HG02943 (cell line): ENCODE data around the gene RASGRP4.

ENCODE experiments used
- ATAC-seq: cut with Tn5 transposase; IDR thresholded peaks from one replicate; pipeline ENCODE4 v1.9.1; 2021; ENCODE audit warnings: mild to moderate bottlenecking, low read depth, moderate library complexity; ENCODE audit not compliant: unreplicated experiment

The RASGRP4 gene

DNA sequence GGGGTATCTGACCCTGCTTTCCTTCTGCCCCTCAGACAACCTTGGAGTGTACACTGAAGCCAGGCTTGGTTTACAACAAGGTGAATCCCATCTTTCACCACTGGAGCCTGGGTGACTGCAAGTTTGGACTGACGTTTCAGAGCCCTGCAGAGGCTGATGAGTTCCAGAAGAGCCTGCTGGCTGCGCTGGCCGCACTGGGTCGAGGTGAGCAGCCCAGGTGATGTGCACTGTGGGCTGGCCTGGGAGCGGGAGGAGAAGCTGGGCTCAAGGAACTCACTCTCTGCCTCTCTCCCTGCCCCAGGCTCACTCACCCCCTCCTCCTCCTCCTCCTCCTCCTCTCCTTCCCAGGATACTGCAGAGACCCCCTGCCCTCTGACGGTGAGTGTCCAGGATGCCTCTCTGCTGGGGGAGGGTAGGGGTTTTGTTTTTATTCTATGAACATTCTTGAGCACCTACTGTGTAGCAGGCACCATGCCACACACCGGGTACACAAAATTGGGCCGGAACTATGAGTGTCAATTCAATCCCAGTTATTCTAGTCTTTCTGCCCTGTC is 34.0 kb downstream of the RASGRP4 start:
- no peak for ATAC-seq

DNA sequence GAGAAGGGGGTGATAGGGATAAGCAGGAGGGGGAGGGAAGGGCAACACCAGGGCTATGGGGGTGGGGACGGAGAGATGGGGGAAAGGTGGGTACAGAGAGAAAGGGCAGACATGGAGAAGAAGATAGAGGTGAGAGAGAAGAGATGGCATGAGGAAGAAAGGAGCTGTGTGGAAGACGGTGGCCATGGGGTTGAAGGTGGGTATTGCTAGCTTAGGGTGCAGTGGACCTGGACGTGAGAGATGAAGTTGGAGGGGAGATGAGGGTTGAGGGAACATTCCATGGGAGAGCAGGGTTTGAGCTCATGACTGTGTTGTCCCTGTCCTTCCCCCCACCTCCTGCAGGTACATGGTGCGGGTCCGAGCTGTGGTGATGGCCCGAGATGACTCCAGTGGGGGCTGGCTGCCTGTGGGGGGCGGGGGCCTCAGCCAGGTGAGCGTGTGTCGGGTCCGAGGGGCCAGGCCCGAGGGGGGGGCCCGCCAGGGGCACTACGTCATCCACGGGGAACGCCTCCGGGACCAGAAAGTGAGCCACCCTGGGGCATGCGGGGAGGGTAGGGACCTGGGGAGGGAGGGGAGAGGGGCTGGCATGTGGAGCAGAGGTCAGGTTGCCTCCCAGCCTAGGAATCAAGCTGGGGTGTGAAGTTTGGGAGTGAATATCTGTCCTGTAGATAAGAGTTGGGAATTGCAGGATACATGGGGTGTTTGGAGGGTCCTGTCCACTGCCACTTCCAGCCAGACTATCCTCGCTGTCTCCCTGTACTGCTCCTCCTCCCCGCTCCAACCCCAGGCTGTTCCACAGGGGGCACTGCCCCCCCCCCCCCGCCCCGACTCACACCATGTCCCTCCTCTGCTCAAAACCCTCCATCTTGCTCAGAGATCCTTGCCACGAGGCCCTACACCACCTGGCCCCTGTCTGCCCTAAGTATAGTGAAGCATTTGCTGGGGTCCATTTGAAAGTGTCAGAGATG is 35.8 kb downstream of the RASGRP4 start:
- no peak for ATAC-seq

DNA sequence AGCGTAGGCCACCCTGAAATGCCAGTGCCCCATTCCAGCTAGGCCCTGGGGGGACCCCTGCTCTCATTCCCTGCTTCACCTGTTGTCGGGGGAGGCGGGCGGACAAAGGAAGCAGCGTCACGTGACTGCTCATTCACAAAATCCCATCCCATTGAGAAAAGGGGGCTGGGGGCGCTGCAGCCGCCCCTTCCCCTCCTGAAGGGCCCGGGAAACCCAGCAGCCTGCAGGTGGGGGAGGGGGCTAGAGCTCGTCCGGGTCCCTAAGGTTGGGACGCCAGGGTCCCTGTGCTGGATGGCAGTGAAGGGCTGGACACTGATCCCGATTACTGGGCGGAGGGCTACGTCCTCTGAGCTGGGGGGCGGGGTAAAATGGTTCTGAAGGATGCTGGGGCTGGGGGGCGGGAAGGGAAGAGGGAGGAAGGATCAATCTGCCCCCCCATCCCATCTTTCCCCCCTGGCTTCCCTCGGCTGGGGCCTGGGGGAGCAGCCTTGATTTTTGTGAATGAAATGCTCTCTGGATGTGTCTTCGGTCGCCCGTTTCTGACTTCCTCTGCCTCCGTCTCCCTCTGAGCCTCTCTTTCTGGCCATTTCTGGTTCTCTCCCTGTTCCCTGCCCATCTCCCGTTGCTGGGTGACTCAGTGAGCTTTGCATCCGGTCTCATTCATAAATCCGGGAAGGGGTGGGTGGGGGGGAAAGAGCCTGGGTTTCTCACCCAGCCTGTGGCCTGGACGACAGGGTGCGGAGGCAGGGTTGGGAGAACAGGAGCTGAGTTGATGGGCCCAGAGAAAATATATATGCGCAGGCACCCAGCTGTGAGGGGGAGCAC is 36.7 kb downstream of the RASGRP4 start:
- no peak for ATAC-seq

DNA sequence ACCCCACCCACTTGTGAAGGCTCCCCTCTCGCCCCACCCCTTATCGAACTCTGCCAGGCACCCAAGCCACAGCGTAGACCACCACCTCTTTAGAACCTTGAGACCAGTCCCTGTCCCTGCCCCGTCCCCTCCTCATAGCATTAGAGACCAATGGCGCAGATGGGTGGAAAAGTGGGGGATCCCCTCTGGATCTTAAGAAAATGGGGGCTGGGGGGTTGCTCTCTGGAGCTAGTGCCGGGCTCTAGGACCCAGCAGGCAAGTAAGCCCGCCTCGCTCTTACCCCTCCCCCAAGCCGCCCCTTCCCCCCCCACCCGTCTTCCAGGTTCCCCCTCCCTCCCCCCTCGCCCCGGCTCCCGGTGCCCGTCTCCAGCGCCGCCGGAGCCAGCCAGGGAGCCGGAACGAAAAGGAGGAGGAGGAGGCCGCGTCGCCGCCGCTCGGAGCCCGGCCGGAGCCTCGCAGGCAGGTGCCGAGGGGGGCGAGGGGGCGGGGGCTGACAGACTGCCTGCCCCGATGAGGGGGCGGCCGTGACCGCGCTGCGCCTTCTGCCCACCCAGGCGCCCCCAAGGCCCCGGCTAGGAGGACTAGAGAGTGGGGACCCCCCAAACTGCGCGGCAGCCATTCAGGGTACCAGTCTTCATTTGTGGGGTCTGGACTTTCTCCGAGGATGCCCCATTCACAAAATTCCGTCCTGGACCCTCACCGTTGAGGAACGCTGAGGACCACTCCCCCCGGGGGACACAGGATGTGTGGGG is 37.5 kb downstream of the RASGRP4 start, which contains the start of gene SPRED3:
TSS of gene SPRED3 (plus strand) at position 349 of the 752 bp plus-strand sequence. CDS start 1,606 bp downstream, outside the sequence.
- no peak for ATAC-seq

DNA sequence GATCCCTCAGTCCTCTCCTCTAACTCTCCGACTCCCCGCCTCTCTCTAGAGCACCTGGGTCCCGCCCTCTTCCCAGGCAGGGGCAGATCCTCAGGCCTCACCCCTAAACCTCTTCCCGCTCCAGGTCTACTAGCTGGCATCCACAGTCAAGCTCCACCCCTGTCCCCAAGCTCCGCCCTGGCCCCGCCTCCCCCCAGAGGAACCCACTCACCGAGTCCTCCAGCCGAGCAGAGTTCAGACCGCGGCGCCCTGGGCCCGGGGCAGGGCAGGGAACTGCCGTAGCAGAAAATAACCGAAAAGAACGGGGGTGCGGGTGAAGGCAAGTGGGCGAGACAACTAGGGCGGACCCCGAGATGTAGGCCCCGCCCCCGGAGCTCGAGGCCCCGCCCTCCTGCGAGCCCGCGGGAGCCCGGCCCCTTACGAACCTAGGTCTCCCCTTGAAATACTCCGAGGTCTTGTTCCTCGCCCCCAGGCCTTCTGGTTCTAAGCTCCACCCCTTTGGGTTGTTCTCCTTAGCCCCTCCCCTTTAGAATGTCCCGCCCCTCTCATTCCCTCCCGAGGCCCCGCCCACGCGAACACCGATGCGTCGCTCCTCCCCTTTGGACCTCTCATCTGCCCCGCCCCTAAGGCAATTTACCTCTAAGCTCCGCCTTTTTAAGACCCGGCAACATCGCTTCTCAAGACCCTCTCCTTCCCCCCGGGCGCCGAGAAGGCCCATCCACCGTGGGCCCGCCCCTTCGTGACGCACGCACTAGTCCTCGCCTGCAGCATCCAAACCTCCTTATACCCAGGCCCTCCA is 38.3 kb downstream of the RASGRP4 start, which contains the start of gene GGN:
TSS of gene GGN (minus strand) at position 485 of the 799 bp plus-strand sequence. CDS start 773 bp downstream, outside the sequence.
- no peak for ATAC-seq

DNA sequence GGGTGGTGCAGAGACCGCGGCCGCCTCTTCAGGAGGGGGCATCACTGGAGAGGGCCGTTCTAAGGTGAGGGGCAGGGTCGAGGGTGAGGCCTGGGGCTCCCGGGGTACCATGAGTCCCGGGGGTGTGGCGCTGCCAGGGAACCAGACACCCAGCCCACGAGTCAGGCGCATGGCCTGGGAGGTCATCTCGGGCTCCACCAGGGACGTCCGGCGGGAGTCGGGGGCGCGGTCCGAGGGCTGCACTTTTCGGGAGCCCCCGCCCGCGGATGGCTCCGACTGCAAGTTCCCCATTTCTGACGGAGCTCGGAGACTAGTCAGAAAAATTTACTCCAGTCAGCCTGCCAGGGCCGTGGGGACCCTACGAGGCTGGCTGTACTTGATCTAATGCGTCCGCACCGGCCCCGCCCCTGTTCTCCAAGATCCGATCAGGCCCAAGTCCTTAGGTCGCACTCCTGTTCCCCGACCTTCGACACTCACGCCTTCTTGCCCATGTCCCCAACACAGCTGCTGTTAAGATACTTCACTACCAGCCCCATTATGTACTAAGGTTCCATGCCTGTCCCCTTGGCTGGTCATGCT is 39.0 kb downstream of the RASGRP4 start:
- no peak for ATAC-seq

DNA sequence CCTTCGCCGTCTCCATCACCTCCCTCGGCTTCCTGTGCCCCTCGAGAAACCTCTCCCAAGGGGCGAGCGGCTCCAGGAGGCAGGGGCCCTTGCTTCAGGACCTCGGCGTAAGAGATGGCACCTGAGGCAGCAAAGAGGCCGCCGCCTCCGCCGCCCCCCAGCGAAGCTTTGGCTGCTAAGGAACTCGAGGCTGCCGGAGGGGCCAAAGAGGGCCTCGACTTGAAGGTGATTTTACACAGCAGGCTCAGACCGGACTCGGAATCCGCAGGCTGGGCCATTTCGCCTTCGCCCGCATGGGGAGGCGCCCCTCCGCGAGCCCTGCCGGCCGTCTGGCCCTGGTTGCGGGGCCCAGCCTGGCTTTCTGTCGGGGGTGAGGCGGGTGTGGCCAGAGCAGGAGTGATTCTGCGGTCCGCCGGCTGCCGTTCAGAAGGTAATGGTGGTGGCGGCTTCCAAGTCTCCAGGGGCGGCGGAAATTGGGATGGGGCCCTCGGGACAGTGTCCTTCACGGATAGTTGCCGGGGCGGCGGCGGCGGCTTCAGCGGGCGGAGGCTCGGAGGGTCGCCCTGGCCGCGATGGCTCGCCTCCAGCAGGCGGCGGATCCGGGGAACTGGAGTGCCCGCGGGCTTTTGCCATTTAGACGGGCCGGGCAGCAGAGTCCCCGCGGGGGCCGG is 39.6 kb downstream of the RASGRP4 start:
- no peak for ATAC-seq

DNA sequence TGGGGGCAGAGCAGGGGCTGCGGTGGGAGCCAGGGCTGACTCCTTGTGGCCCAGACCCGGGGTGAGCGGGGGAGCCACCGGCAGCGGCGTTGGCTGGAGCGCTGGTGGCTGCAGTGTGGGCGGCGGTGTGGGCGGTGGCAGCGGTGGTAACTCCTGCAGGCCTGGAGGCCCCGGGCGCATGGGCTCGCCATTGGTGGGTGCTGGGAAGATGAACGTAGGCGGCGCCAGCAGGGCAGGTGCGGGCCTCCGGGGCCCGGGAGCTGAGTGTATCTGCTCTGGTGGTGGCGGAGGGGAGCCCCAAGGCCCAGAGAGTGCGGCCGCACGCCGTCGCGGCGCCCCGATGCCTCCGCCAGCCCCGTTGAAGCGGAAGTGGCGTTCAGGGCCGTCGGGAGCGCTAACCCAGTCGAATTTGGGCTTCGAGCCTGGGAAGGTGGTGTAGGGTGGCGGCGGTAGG is 40.2 kb downstream of the RASGRP4 start:
- ATAC-seq = no peak

DNA sequence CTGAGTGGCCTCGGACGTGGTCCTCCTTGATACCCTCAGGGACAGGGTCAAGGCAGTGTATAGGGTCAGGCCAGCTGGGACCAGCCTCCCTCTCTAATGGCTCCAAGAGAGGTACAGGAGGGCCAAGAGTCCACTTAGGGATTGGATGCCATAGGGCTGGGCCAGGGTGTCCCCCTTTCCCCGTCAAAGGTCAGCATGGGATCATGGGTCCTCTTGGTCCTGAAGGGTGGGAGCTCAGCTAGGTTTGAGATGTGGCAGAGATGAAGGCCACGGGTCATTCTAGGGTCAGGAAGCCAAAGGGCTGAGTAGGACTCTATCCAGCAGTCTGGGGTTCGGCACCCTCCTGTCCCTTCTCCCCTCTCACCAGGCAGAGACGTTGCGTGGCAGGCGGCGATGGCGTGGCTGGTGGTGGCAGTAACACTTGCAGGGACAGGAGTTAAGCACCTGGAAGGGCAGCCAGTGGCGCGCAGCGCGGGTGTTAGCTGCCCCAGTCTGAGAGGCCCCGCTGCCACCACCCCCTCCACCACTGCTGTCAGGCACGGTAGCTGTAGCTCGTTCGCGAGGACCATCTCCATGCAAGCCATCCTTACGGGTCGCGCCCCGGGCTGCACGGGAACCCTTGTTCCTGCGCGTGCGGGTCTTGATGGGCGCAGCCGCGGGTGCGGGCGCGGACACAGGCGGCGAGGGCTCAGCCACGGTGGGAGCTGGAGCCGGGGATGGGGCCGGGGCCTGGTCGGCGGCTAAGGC is 40.8 kb downstream of the RASGRP4 start:
- ATAC-seq = no peak

DNA sequence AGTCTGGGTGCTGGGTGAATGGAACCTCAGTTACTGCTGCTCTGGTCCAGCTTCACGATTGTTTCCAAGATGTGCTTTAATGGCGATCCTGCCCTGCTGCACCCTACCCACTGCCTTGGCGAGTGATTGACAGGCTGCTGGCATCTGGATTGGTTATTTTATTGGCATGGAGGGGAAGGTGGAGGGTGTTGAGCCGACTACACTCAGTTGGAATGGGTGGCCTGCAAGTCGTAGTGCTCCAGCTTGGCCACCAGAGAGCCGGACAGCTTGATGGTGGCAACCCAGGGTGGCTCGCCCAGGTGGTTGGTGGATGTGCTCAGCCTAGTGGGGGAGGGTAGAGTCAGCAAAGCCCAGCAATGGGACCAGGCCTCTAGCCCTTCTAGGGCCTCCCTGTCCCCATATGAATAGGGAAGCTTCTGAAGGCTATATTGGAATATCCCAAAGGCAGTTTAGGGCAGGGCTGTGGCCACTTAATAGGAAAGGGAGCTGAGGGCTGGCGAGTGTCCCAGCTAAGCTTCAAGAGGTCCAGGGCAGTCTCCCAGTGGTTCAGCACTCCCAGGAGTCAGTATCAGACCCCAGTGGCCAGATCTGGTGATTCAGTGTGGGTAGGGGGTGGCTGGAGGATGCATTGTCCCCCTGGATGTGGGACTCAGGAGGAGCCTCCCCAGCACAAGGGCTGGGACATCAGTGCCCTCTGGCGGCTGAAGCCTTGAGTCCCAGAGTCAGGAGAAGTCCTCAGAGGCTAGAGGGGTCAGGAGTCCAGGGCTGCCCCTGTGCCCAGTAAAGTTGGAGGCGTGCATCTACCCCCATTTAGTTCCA is 41.6 kb downstream of the RASGRP4 start:
- ATAC-seq = no peak

DNA sequence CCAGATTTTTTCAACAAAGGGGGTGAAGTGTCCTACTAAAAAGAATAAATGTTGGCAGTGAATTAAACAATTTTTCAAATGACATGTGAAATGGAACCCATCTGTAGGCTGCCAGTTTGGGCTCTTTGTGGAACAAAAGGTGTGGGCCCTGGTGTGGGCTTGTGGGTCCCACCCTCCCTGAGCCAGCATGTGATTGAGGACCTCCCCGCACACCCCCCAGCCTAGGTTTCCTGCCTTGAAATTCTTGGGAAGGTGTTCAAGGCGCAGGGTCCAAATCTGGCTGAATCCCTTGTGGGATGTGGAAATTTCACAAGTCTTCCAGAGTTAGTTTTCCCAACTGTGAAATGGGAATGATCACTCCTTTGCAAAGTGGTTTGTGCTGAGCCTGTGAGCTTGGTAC is 42.3 kb downstream of the RASGRP4 start:
- ATAC-seq = no peak

DNA sequence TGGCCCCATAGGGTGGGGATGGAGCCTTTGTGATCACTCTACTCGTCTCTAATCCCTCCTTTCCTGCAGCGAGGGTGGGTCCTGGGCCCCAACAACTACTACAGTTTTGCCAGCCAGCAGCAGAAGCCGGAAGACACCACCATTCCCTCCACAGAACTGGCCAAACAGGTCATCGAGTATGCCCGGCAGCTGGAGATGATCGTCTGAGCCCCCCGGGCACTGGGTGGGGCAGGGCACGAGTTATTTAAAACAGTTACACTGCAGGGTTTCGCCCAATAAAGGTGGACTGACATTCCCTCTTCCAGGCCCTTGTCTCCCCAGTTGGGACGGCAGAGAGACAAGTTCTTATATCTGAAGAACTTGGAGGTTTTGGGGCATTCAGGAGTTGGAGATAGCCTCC is 42.8 kb downstream of the RASGRP4 start:
- no peak for ATAC-seq

DNA sequence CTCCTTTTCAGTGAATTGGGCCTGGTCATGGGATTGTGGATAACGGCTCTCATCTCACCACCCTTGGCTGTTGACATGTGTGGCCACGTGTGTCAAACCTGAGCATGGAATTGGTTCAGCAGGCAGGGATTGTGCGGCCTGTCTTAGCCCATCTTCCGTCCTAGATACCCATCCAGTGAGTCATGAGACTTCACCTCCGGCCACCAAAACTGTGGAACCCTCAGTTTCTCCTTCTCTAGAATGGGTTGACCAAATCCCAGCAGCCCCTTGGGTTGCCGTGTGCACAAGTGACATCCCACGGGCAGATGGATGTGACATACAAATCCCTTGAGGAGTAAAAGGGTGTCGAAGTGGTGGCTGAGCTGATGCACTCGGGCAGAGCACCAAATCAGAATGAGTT is 44.9 kb downstream of the RASGRP4 start:
- no peak for ATAC-seq

DNA sequence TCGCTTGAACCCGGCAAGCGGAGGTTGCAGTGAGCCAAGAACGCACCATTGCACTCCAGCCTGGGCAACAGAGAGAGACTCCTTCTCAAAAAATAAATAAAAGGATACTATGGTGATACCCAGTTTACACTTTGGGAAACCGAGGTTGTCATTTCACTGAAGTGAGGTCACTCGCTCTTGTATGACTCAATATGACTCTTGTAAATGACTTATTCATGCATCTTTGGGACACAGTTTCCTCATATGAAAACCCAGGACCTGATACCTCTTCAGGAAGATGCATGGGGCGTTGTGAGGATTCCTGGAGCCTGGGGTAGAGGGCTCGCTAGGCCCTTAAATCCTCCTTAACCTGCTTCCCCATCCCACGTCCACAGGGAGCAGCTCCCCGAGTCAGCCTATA is 47.2 kb downstream of the RASGRP4 start:
- ATAC-seq = no peak

DNA sequence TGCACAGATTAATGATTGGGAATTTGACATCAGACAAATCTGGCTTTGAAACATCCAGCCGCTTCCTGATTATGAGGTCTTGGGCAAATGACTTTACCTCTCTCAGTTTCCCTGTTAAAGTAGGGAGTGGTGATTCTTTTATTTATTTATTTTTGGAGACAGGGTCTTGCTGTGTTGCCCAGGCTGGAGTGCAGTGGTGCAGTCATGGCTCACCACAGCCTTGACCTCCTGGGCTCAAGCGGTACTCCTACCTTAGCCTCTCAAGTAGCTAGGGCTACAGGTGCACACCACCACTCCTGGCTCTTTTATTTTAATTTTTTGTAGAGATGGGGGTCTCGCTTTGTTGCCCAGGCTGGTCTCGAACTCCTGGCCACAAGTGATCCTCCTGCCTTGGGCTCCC is 49.0 kb downstream of the RASGRP4 start:
- ATAC-seq = no peak

DNA sequence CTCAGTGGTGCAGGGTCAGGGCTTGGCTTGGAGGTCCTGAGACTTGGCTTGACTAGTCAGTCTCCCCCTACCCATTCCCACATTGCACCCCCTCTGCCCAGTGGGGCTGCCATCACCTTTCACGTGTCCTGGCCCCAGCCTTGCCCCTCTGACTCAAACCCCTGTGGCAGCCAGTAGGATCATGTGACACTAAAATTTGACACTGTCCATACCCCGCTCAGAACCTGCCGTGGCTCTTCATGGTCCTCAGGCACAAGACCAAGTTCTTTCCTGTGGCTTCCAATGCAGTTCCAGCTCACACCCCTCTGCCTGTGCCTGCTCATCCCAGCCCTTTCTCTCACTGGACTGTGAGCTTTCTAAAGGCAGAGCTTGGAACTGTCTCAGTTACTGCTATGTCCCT is 49.4 kb downstream of the RASGRP4 start:
- no peak for ATAC-seq

DNA sequence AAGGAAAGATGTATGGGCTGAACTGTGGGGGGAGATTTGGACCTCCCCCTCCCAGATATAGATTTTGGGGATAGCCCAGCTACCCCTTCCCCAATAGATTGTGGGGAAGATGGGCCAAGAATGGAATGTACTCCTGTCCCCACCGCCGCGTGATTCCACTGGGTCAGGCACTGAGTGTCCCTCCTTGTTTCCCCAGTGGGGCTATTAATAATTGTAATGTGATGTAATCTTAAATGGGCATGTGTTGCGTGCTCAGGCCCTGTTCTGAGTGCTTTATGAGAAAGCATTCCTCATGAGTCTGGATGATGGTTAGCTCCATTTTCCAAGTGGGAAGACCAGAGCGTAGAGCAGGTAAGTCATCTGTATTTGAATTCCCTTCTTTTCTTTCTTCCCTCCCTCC is 50.3 kb downstream of the RASGRP4 start:
- ATAC-seq = no peak
